Fibroblast of lung (primary cell): ENCODE measurements around the gene CDK15. TPM values are rescaled to one million over a fixed set of nuclear protein-coding genes. Genes with fewer than 3 reads are reported as not detected.

Experiments
- DNase-seq, 2 donors: peaks; one replicate each; pipeline versions ENCODE4 v3.0.0 to v3.0.0-alpha.2; 2010; ENCODE audit warnings: low read depth in 2 of 2
- H2AFZ ChIP-seq: 2 replicates; pipeline ENCODE4 v1.5.1; 2012; ENCODE audit warnings: low read length, control low read depth, inconsistent platforms
- H3K27ac ChIP-seq: 2 replicates; pipeline ENCODE4 v1.5.1; 2011; ENCODE audit warnings: low read length, control low read depth; ENCODE audit not compliant: insufficient read depth
- H3K27me3 ChIP-seq: 2 replicates; pipeline ENCODE4 v1.5.1; 2011; ENCODE audit warnings: mild to moderate bottlenecking, low read length; ENCODE audit not compliant: control insufficient read depth, insufficient read depth
- H3K36me3 ChIP-seq: 2 replicates; pipeline ENCODE4 v1.5.1; 2011; ENCODE audit warnings: low read length; ENCODE audit not compliant: control insufficient read depth, insufficient read depth
- H3K4me1 ChIP-seq: 2 replicates; pipeline ENCODE4 v1.5.1; 2011; ENCODE audit warnings: low read length; ENCODE audit not compliant: control insufficient read depth, insufficient read depth; ENCODE audit errors: extremely low read depth
- H3K4me2 ChIP-seq: 2 replicates; pipeline ENCODE4 v1.5.1; 2011; ENCODE audit warnings: low read length, control low read depth; ENCODE audit not compliant: insufficient read depth; ENCODE audit errors: extremely low read depth
- H3K4me3 ChIP-seq, 4 experiments: fragments of 200-600 bp in 1 of 4; sonication (generic) in 1 of 4; replicated peaks in 1 of 4; 2 replicates each; pipeline ENCODE4 v1.5.1; 2011 to 2016; ENCODE audit warnings: low read length in 4 of 4, low read depth in 3 of 4, mild to moderate bottlenecking in 3 of 4, control low read depth in 2 of 4, inconsistent platforms in 1 of 4, mixed read lengths in 1 of 4; ENCODE audit not compliant: insufficient read depth in 1 of 4; ENCODE audit errors: control extremely low read depth in 1 of 4
- H3K79me2 ChIP-seq: 2 replicates; pipeline ENCODE4 v1.5.1; 2012; ENCODE audit warnings: mild to moderate bottlenecking, low read length, inconsistent platforms; ENCODE audit not compliant: control insufficient read depth, insufficient read depth
- H3K9ac ChIP-seq: 2 replicates; pipeline ENCODE4 v1.5.1; 2011; ENCODE audit warnings: mild to moderate bottlenecking, low read length, control low read depth; ENCODE audit not compliant: insufficient read depth
- H3K9me3 ChIP-seq: 2 replicates; pipeline ENCODE4 v1.5.1; 2012; ENCODE audit warnings: low read depth, low read length; ENCODE audit not compliant: control insufficient read depth, insufficient read depth
- H4K20me1 ChIP-seq: 2 replicates; pipeline ENCODE4 v1.5.1; 2011; ENCODE audit warnings: low read length; ENCODE audit not compliant: control insufficient read depth, insufficient read depth; ENCODE audit errors: extremely low read depth
- EZH2 ChIP-seq: IDR thresholded peaks from 2 replicates; pipeline ENCODE4 v1.5.1; 2012; ENCODE audit warnings: low read length, control low read depth, mild to moderate bottlenecking; ENCODE audit errors: missing control alignments
- polyA plus RNA-seq, 2 donors: library from polyadenylated mRNA; depleted of rRNA in 1 of 2; stranded (reverse) in 1 of 2; unstranded in 1 of 2; fragments of >200 nt; gene quantifications; 2 replicates each; pipeline ENCODE4 v1.2.1, GENCODE V29; 2011 to 2012; ENCODE audit warnings: missing spikeins in 1 of 2
- total RNA-seq: library from RNA; depleted of rRNA; stranded (reverse); fragments of >200 nt; gene quantifications from 2 replicates; pipeline ENCODE4 v1.2.1, GENCODE V29; 2014
- TF ChIP-seq, protein P1 (sequence below), 2 donors: IDR thresholded peaks in 1 of 2; conservative IDR thresholded peaks in 1 of 2; 1 replicate in 1 of 2; 2 replicates in 1 of 2; pipeline ENCODE4 v1.5.1; 2011 to 2012; ENCODE audit warnings: low read length in 2 of 2, control low read depth in 1 of 2, inconsistent platforms in 1 of 2, low read depth in 1 of 2, mild to moderate bottlenecking in 1 of 2

Gene CDK15
- total and polyA plus RNA-seq, 2 donors (not counting 1 experiment from before 2014, with no cell fraction given): 2.3 to 5.1 TPM

- Histone ChIP-seq H3K79me2 (no peaks in the 10 kb centered on the region), H3K36me3 (no peaks in the 10 kb centered on the region), H3K9me3 (no peaks in the 10 kb centered on the region), H3K27ac (no peak overlapping the region), H3K4me2 (no peak overlapping the region), H3K4me3 (no peak overlapping the region), H4K20me1 (no peaks in the 10 kb centered on the region), H3K27me3 (peaks cover 2% of the 10 kb centered on the region), H3K4me1 (no peaks in the 10 kb centered on the region), H3K9ac (no peak overlapping the region), H2AFZ (no peak overlapping the region)
- TF ChIP-seq EZH2: no peak
- TF ChIP-seq, protein P1, sequence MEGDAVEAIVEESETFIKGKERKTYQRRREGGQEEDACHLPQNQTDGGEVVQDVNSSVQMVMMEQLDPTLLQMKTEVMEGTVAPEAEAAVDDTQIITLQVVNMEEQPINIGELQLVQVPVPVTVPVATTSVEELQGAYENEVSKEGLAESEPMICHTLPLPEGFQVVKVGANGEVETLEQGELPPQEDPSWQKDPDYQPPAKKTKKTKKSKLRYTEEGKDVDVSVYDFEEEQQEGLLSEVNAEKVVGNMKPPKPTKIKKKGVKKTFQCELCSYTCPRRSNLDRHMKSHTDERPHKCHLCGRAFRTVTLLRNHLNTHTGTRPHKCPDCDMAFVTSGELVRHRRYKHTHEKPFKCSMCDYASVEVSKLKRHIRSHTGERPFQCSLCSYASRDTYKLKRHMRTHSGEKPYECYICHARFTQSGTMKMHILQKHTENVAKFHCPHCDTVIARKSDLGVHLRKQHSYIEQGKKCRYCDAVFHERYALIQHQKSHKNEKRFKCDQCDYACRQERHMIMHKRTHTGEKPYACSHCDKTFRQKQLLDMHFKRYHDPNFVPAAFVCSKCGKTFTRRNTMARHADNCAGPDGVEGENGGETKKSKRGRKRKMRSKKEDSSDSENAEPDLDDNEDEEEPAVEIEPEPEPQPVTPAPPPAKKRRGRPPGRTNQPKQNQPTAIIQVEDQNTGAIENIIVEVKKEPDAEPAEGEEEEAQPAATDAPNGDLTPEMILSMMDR (conservative IDR thresholded peaks at IDR 0.05 in 1 of 2, IDR thresholded peaks at IDR 0.05 in 1 of 2; ENCODE audit: low read depth in 1 of 2, low read length in 2 of 2): no peak
- DNase-seq: no peak
Measured at GRCh38 chr2:201931475-201931874, 125.1 kb downstream of the CDK15 start.

DNA sequence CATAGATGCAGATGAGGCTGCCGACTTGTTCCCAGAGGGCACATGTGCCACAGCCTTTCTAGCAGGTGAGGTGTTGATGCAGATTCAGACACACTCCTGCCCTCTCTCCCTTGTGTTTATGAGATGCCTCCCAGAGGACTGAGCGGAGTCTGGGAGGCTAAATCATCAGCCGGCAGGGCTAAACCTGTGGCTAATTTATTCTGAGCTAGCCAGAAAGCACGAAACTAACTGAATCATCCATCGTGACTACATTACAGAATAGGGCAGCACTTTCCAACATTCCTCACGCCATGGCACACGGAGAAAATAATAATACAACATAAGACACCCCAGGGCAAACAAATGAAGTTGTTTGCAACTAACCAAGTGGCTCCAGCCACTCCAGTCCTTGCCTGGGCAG lies 125.6 kb downstream of the CDK15 start:
- DNase-seq: peak in 1 of 2 donors; percentile 85
- Histone ChIP-seq H3K4me1 (no peaks in the 10 kb centered on the region), H4K20me1 (no peaks in the 10 kb centered on the region), H3K9ac (no peak overlapping the region), H3K27ac (no peak overlapping the region), H3K79me2 (no peaks in the 10 kb centered on the region), H3K9me3 (no peaks in the 10 kb centered on the region), H3K4me3 (no peak overlapping the region), H3K27me3 (peaks cover 2% of the 10 kb centered on the region), H2AFZ (no peak overlapping the region), H3K36me3 (no peaks in the 10 kb centered on the region), H3K4me2 (no peak overlapping the region)
- no peak for TF ChIP-seq EZH2
- TF ChIP-seq, protein P1 (conservative IDR thresholded peaks at IDR 0.05 in 1 of 2, IDR thresholded peaks at IDR 0.05 in 1 of 2; ENCODE audit: low read depth in 1 of 2, low read length in 2 of 2): no peak

DNA sequence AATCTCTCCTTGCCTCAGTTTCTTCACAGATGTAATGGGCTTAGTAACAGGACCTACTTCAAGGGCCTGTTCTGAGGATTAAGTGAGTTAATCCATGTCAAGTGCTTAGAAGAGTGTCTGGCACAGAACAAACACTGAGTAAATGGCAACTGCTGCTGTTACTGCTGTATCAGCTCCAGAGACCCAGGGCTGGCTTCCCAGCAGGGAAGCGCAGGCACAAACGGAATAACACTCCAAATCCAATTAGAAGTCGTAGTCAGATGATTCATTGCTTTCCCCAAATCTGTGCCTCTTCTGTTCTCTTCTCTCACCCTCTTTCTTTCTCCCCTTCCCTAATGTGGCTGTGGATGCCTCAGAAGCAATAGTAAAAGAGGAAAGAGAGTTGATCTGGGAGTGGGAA lies 126.2 kb downstream of the CDK15 start:
- H3K4me2 ChIP-seq: no peak overlapping the region

More for the DNA sequence above, 126.2 kb downstream of the CDK15 start:
- H2AFZ ChIP-seq: no peak overlapping the region
- no peak overlapping the region for H3K4me3 ChIP-seq
- H3K9ac ChIP-seq: no peak overlapping the region
- H3K9me3 ChIP-seq: no peaks in the 10 kb centered on the region
- H3K27ac ChIP-seq: no peak overlapping the region
- H3K36me3 ChIP-seq: no peaks in the 10 kb centered on the region
- no peak for DNase-seq
- no peaks in the 10 kb centered on the region for H3K79me2 ChIP-seq
- H3K4me1 ChIP-seq: no peaks in the 10 kb centered on the region
- no peaks in the 10 kb centered on the region for H4K20me1 ChIP-seq
- peaks cover 2% of the 10 kb centered on the region for H3K27me3 ChIP-seq
- no peak for TF ChIP-seq EZH2
- TF ChIP-seq, protein P1 (conservative IDR thresholded peaks at IDR 0.05 in 1 of 2, IDR thresholded peaks at IDR 0.05 in 1 of 2; ENCODE audit: low read depth in 1 of 2, low read length in 2 of 2): no peak
